ENCODE data around the gene CLSTN2.

Gene CLSTN2

GRCh38 chr3:140349938-140350337 lies 415.0 kb downstream of the CLSTN2 start:
- no peak for TF ChIP-seq REST (IDR thresholded peaks at IDR 0.05; ENCODE audit: insufficient read depth in 1 of 2, low read depth in 2 of 2, low read length in 2 of 2)
- TF ChIP-seq FOXP2 (optimal IDR thresholded peaks at IDR 0.05; ENCODE audit: borderline replicate concordance, extremely low read depth, extremely low read length, insufficient read depth): no peak
- TF ChIP-seq POLR2AphosphoS5 (IDR thresholded peaks at IDR 0.05; ENCODE audit: low read depth, low read length): no peak
- TF ChIP-seq SIN3A (IDR thresholded peaks at IDR 0.05; ENCODE audit: borderline replicate concordance, insufficient read depth, low read length): no peak
- no peak for TF ChIP-seq TAF1 (IDR thresholded peaks at IDR 0.05; ENCODE audit: borderline replicate concordance, insufficient read depth, low read length)

- TF ChIP-seq TAF1 (IDR thresholded peaks at IDR 0.05; ENCODE audit: borderline replicate concordance, insufficient read depth, low read length) (no peak), POLR2AphosphoS5 (IDR thresholded peaks at IDR 0.05; ENCODE audit: low read depth, low read length) (no peak), REST (IDR thresholded peaks at IDR 0.05; ENCODE audit: insufficient read depth in 1 of 2, low read depth in 2 of 2, low read length in 2 of 2) (no peak), FOXP2 (optimal IDR thresholded peaks at IDR 0.05; ENCODE audit: borderline replicate concordance, extremely low read depth, extremely low read length, insufficient read depth) (no peak), SIN3A (IDR thresholded peaks at IDR 0.05; ENCODE audit: borderline replicate concordance, insufficient read depth, low read length) (no peak)
Observed at GRCh38 chr3:140351466-140351865, 416.5 kb downstream of the CLSTN2 start.

GRCh38 chr3:140355481-140355880 lies 420.5 kb downstream of the CLSTN2 start:
- no peak for TF ChIP-seq TAF1 (IDR thresholded peaks at IDR 0.05; ENCODE audit: borderline replicate concordance, insufficient read depth, low read length)
- TF ChIP-seq FOXP2 (optimal IDR thresholded peaks at IDR 0.05; ENCODE audit: borderline replicate concordance, extremely low read depth, extremely low read length, insufficient read depth): no peak
- no peak for TF ChIP-seq POLR2AphosphoS5 (IDR thresholded peaks at IDR 0.05; ENCODE audit: low read depth, low read length)
- TF ChIP-seq SIN3A (IDR thresholded peaks at IDR 0.05; ENCODE audit: borderline replicate concordance, insufficient read depth, low read length): no peak
- no peak for TF ChIP-seq REST (IDR thresholded peaks at IDR 0.05; ENCODE audit: insufficient read depth in 1 of 2, low read depth in 2 of 2, low read length in 2 of 2)

- TF ChIP-seq POLR2AphosphoS5 (IDR thresholded peaks at IDR 0.05; ENCODE audit: low read depth, low read length): no peak
- TF ChIP-seq REST (IDR thresholded peaks at IDR 0.05; ENCODE audit: insufficient read depth in 1 of 2, low read depth in 2 of 2, low read length in 2 of 2): no peak
- no peak for TF ChIP-seq TAF1 (IDR thresholded peaks at IDR 0.05; ENCODE audit: borderline replicate concordance, insufficient read depth, low read length)
- no peak for TF ChIP-seq FOXP2 (optimal IDR thresholded peaks at IDR 0.05; ENCODE audit: borderline replicate concordance, extremely low read depth, extremely low read length, insufficient read depth)
- TF ChIP-seq SIN3A (IDR thresholded peaks at IDR 0.05; ENCODE audit: borderline replicate concordance, insufficient read depth, low read length): no peak
Observed at GRCh38 chr3:140358686-140359085, 423.7 kb downstream of the CLSTN2 start.
